ENCODE measurements around the gene PPP1R13L.

DNA sequence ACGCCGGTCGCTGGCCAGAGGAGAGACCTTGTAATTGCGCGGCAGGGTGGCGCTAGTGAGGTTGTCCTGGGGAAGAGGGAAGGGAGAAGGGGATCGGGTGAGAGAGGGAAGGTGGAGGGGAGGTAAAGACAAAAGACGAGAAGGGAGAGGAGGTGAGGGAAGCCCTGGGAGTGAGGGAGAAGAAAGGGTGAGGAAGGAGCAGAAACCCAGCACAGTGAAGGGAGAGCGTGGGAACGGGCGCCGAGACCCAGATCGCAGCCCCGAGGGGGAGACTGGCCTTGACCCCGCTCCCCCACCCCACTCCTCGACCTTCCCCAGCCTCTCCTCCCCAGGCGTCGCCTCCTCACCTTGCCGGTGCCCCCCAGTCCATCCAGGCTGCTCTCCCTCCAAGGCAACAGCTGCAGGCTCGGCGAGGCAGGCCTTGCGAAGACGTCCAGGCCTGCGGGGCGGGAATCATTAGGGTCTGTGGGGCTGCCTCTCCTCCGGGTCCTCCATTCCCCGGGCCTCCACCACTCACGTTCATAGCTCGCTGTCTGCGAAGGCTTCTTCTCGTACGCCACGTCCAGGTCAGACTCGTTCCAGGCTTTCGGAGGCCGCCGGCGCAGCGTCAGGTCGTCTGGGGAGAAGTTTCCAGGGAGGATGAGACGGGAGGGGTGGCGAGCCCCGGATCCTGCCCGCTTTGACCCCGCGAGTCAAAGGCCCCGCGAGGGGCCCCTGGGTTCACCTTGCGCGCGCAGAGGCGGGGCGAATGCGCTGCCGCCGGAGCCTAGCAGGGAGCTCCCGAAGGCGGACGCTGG lies 8.8 kb downstream of the PPP1R13L start:
- TF ChIP-seq, protein P1, sequence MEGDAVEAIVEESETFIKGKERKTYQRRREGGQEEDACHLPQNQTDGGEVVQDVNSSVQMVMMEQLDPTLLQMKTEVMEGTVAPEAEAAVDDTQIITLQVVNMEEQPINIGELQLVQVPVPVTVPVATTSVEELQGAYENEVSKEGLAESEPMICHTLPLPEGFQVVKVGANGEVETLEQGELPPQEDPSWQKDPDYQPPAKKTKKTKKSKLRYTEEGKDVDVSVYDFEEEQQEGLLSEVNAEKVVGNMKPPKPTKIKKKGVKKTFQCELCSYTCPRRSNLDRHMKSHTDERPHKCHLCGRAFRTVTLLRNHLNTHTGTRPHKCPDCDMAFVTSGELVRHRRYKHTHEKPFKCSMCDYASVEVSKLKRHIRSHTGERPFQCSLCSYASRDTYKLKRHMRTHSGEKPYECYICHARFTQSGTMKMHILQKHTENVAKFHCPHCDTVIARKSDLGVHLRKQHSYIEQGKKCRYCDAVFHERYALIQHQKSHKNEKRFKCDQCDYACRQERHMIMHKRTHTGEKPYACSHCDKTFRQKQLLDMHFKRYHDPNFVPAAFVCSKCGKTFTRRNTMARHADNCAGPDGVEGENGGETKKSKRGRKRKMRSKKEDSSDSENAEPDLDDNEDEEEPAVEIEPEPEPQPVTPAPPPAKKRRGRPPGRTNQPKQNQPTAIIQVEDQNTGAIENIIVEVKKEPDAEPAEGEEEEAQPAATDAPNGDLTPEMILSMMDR (conservative IDR thresholded peaks at IDR 0.05 in 1 of 2, IDR thresholded peaks at IDR 0.05 in 1 of 2; ENCODE audit: low read depth in 1 of 2, low read length in 2 of 2), result no peak
- no peak for TF ChIP-seq EZH2 (IDR thresholded peaks at IDR 0.05; ENCODE audit: low read length, missing control alignments)
